HG02588 (cell line): ENCODE results near the gene PLA2G2A.

Experiments used
- ATAC-seq: cut with Tn5 transposase; IDR thresholded peaks from one replicate; pipeline ENCODE4 v1.9.1; 2021; ENCODE audit warnings: mild to moderate bottlenecking, moderate library complexity; ENCODE audit not compliant: unreplicated experiment

The PLA2G2A gene

DNA sequence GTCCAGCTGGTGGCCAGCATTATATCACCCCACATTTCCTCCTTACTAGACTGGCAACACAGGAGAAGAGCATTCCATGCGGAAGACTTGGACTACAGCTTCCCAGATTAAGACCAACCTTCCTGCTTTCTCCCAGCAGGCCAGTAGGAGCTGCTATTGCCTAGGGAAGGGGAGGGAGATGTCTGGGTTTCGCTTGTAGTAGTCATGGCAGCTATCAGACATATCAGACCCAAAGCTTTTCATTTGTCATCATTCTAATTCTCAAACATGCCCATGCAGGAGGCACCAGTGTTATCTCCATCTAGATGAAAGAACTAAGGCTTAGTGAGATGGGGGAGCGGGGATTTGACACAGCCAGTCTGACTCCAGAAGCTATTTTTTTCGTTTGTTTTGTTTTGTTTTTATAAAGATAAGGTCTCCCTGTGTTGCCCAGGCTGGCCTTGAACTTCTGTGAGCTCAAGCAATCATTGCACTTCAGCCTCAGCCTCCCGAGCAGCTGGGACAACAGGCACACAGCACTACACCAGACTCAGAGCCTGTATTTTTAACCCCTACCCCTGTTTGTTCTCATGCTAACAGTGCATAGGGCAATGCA, 4.5 kb downstream of the PLA2G2A start:
- ATAC-seq = no peak

DNA sequence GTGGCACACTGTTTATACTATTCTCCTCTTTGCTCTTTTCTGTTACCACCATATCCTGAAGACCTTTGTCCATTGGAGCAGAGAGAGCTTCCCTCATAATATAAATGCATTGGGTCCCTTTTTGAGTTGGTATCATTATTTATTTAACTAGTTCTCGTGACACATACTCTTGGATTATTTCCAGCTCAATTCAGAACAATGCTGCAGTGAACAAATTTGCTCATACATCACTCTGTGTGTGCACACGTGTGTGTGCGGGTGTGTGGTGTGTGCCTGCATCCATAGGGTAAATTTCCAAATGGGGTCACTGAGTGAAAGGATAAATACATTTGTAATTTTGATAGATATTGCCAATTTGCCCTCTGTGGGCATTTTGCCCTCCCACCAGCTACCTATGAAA, 5.8 kb downstream of the PLA2G2A start:
- no peak for ATAC-seq

DNA sequence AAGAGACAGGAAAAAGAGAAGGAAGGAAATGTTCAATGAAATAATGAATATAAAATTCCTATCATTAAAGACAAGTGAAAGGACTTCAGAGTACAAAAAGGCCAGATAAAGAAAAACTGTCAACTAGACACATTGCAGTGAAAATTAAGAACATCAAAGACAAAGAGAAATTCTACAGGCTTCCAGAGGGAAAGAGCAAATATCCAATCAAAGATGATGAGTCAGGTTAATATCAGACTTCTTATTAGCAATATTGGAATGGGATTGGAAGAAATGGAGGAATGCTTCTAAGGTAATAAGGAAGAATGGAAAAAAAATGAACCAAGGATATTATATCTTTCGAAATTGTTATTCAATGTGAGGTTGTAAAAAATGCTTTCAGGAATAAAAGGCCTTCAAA, 7.8 kb downstream of the PLA2G2A start:
- ATAC-seq = no peak

DNA sequence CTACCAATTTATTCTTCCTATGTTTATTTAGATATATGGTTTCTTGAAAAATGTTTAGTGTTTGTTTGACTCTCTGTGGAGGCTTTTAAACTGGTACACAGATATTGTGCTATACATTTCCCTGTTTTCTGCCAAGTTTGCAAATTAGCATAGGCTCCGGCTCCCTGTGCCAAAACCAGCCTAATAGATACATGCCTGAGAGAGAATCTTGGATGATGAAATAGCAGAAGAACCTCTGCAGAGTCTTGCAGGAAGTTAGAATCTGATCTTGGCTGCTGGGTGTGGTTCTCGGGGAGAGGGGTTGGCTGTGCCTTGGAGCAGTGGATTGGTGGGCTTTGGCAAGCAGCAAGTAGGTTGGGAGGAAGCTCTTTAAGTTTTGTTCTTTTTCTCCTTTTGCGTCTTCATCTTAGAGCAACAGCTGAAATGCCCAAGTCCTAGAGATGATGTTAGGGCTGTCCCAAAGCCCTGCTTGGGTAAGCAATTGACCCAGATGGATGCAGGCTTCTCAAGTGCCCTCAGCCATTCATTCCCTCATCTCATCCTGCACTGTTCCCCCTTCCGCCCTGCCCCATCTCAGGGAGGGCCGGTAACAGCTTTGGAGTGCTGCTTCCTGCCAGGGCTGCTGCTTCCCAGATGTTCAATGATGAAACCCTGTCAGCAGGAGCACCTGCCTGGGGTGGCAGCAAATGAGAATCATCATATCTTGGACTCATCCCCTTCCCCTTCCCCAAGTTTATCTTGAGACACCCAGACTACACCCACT, 9.3 kb downstream of the PLA2G2A start:
- ATAC-seq = no peak

DNA sequence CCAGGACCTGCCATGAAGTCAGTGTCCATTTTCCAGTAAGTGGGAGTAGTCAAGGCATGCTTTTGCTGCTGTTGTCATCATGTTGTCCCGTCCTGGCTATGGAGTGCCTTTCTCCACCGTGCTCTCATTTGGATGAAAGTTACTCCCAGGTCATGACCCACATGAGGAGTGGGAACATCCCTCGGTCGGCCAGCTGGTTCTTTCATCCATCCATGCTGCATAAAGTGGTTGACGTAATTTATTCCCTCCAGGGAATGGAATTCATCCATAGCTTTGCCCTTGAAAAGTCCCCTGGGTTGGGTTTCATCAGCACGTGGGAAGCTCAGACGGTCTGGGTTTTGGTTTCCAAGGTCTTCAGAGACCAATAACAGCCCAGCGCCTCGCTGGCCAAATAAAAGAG, 11.6 kb downstream of the PLA2G2A start:
- ATAC-seq = no peak

DNA sequence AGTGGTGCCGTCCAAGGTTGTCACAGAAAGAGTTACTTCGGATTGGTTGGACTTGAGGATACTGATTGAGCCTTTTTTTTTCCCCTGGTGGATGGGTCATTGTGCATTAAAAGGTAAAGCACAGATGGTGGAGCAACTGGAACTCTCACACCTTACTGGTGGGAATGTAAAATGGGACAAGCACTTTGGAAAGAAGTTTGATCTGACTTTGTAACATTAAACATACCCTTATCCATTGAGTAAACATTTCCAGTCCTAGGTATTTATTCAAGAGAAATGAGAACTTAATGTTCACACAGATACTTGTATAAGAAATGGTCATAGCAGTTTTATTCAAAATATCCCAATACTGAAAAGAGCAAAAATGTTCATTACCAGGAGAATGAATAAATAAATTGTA, 14.9 kb downstream of the PLA2G2A start:
- ATAC-seq = no peak

DNA sequence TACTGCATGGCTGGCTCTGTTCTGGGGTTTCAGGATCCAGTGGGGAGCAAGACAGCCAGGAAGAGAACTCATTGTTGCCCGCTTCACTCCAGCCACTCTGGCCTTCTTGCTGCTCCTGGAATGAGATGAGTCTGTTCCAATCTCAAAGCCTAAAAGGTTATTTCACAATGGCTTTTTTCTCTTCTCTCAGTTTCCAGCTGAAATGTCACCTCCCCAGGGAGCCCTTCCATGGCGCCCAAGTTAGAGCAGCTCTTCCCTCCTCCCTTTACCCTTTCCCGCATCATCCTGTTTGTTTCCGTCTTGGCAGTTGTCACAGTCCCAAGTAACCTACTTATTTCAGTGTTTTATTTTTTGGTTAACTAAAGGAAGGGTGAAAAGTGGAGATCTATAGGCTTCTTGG, 15.8 kb downstream of the PLA2G2A start:
- ATAC-seq = no peak

DNA sequence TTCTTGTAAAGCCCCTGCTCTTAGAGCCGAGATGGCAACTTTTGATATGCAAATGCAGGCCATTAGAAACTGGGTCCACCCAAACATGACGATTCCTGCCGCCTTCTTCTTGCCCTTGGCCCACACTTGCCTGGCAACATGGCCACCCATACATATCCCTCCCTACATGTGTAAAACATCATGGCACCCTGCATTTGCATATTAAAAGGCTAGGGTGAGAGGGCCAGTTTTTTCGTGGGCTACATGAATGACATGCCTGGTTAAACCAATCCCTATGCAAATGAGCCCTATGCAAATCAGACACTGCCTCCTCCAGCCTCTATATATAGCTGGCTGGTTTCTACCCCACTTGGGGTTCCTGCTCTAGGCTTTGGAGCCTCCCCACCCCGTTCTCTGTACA, 18.8 kb downstream of the PLA2G2A start:
- no peak for ATAC-seq

DNA sequence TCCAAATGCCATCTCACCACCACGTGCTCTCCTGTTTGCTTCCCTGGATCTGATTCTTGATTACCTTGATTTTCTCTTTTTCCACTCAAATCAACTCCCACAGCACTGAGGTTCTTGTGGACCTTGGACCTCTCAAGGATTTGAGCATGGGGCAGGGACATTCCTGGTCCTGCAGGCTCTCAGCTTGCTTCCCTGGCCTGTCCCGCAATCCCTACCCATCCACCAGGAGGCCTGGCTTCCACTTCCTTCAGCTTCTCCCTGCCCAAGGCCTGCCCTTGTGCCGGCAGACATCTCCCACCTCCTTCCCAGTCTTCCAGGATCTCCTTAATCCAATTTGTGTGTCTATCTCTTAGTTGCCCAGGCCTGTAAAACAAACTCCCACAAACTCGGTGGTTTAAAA, 21.6 kb downstream of the PLA2G2A start:
- ATAC-seq = no peak

DNA sequence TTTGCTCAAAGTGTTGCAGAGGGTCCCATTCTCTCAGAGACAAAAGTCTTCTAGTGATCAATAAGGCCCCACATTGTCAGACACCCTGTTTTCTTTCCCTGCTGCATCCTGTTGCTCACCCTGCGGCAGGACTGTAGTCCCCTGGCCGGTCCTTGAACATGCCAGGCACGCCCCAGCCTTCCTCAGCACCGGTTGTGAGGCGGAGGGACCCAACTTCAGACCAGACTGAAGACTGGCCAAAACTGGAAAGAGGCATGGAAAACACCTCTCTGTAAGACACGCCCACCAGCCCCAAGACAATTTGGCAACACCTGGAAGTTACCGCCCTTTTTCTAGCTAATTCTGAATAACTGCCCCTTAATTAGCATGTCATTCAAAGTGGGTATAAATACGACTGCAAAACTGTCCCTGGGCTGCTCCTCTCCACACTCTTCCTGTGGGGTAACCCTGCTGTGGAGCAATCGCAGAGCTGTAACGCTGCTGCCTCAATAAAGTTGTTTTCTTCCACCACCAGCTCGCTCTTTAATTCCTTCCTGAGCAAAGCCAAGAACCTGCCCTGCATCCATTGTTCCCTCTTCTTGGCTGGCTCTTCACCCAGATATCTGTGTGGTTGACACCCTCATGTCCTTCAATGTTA, 23.8 kb downstream of the PLA2G2A start:
- ATAC-seq = no peak

DNA sequence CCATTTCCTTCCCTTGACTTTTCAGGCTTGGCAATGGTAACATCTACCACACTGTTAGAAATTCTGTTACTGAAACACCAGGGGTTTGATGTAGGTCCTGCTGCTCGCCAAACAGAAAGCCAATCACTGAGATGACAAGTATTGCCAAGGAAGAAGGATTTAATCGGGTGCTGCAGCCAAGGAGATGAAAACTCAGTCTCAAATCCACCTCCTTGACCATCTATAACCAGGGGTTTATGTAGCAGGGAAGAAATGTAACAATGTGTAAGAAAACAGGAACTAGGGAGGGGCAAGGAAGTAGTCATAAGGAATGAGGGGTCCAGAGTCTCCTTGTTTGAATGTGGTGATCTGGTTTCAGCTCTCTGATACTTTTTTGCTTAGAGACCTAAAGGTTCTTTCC, 25.4 kb downstream of the PLA2G2A start:
- ATAC-seq = no peak

DNA sequence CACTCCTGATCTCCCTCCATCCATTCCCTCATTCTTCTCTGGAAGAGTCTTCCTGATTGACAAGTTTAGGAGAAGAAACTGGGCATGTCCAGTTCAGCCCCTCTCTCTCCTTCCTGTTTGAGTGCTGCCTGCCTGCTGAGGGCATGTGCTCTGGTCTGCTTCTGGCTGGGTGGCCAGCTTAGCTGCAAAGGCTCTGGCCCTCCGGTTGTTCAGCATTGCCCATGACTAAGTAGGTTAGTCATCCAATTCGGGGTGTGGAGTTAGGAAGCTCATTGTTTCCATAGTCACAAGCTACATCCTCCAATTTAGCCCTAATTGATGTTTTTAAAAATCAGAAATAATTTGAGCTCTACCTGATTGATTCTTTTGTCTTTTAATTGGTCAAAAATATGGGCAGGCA, 30.4 kb downstream of the PLA2G2A start:
- ATAC-seq = no peak

DNA sequence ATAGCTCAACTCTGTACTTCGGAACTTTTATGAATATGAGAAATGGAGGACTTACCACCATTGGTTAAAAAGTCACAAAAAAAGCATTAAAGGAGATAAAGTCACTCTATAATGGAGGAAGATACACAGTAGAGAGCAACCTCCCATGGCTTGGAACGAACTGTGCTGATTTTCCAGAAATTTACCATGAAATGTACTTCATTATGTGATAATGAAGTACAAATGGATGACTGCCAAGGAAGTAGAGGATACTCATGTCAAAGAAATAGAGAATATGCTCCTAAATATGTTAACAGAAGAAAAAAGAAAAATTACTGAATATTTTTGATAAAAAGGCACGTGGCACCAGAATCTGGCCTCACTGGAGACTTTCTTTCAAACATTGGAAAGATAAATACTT, 32.4 kb downstream of the PLA2G2A start:
- no peak for ATAC-seq

DNA sequence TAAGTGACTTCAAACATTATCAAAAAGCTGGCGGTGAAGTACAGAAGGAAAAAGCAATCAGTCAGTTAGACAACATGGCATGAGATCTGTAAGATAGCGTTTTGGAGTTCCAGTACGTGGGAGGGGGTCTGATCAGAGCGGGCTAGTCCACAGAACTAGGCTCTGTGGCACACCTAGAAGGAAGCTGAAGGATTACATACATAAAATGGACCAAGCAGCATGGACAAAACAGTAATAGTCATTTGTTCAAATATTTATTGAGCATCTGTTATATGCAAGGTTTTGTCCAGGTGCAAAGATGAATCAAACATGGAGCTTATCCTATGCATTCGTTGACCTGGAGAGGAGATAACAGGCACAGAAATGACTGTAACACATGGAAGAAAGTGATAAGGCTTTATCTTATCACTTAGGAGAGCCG, 33.1 kb downstream of the PLA2G2A start:
- no peak for ATAC-seq

DNA sequence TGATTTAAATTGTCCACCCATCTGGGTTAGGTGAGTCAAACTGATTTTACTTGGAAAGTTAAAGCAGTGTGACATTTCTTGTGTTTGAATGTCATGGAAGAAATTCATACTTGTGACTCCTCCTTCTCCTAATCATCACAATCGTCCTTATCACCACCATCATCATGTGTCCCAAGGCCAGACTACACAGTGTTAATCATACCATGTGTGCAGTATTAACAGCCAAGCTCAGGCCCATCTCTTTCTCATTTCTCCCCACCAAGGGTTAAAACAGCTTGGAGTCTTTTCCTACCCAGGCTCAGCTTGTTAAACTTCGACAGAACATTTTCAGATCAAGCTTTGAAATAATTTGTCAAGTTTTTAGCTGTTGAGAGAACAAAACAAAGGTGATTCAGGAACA, 33.5 kb downstream of the PLA2G2A start:
- ATAC-seq = no peak

DNA sequence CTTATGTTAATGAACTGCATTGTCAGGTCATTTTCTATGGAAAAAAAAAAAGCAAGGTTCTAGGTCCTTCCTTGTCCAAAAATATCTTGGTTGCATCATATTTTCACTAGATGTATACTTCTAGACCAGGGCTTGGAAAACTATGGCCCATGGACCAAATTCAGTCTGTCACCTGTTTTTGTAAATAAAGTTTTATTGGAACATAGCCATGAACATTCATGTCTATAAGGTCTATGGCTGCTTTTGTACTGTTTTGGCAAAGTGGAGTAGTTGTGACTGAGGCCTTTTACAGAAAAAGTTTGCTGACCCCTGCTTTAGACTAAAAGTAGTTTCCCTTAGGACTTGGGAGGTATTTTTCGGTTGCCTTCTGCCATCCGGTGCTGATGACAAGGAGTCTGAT, 36.8 kb downstream of the PLA2G2A start:
- no peak for ATAC-seq

DNA sequence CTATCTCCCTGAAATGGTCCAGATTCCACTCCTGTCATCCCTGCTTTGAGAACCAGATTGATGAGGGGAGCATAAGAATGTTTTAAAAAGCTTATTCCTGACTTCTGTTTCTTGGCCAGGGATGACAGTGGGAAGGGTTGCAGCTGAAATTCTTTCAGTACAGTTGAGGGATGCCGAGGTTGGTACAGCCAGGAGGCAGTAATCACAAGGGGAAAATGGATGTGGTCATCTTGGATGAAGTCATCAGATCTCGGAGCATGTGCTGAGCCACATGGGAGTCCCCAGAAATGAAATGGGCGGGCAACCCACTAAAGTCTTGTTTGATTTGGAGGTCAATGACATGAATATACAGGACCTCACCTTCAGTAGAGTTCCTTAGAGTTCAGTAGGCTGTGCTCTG, 37.3 kb downstream of the PLA2G2A start:
- no peak for ATAC-seq

DNA sequence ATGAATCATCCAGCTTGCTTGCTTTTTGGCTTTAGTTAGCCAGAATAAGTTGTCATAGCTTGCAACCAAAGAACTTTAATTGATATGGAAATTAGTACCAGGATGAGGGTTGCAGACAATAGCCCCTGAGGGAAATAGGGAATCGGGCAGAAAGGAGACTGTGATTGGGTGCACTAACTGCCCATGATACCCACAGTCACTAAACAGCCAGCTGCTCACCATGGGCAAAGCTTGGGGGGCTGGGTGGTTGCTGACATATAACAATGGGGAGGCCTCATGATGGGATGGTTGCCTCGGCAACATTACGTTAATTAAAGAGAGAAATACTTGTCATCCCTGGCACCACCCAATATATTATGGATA, 38.2 kb downstream of the PLA2G2A start:
- ATAC-seq = no peak

DNA sequence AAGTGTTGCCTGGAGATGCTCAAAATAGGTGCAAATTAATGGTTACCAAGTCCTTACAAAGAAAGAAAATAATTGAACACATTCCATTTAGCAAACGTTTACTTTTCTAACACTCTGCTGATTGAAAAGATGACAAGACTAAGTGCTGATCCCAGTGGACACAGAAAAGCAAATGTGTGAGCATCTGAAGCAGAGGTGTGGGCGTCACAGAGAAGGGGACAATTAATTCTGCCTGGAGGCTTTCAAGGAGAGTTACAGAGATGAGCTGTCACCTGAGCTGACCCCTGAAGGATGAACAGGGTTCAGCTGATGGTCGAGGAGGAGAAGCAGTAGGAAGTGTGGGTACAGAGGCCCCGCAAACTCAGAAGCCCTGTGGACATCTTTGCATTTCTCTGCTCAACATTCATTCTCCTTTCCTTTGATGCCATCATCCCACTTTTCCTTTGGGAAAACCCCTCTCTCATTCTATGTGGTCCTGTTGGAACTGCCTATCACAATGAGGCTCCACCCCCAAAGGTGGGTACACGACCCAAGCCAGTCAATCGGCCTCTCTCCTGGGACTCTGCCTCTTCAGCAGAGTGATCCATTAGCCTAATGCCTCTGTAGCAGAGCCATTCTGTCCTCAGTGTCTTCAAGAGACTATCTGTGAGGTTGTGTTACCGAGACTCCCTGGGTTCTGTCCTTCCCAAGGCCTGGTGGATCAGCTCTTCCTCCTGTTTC, 38.8 kb downstream of the PLA2G2A start:
- no peak for ATAC-seq

DNA sequence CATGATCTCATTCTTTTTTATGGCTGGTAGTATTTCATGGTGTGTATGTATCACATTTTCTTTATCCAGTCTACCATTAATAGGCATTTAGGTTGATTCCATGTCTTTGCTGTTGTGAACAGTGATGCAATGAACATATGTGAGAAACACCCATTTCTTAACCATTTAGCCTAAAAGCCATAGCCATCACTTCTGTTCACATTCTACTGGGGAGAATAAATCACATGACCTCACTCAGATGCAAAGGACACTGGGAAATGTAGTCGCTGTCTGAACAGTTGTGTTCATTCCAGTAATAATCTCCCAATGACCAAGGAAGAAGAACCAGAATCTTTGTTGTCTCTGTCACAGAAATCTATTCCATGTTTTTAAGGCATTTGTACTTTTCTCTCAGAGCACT, 40.9 kb downstream of the PLA2G2A start:
- no peak for ATAC-seq

DNA sequence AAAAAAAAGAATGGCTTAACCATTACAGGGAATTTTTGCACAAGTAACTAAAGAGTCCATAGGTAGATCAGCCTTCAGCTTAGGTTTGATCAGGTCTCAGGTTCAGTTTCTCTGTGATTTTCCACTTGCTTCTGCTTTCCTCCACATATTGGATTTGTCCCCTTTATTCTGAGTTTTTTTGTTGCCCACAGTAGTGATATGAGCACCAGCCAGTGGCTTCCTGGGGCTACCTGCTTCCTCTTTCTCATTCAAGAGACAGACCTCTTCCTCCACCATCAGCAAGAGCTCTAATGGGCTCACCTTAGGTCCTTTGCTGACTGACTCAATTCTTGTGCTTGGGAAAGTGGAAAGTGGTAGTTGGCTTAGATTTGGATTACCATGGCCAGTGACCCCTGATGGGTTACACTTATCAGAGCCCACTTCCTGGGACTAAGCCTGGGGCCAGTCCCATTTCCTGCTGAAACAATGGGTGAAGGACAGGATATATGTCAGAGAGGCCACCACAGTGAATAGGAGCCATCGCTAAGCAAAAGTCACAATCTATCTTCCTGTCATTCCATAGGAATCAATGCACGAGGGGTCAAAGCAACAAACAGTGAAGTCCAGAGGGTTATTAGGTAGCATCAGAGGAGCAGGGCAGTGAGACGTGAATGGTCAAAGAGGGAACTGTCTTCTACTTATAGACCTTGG, 43.2 kb downstream of the PLA2G2A start:
- no peak for ATAC-seq
